Esophagus muscularis mucosa (tissue), 4 donors: ENCODE results near the gene TSC22D3. TPM values are rescaled to one million over a fixed set of nuclear protein-coding genes. Genes with fewer than 3 reads are reported as not detected.
A peak's percentile ranks its signal among the peaks of the same experiment; 100 is the strongest.

Experiments
- DNase-seq: peaks from one replicate; pipeline ENCODE4 v3.0.0-alpha.2; 2017; ENCODE audit errors: extremely low spot score
- H3K27ac ChIP-seq, 4 donors: fragments of 200-600 bp; sonication (generic); replicated peaks in 1 of 4; 1 replicate in 3 of 4; 2 replicates in 1 of 4; pipeline ENCODE4 v1.5.1; 2016 to 2019; ENCODE audit warnings: mild to moderate bottlenecking in 1 of 4
- H3K27me3 ChIP-seq, 4 donors: fragments of 200-600 bp; sonication (generic); one replicate each; pipeline versions ENCODE4 v1.5.1 to v1.6.0; 2016 to 2019
- H3K36me3 ChIP-seq, 4 donors: fragments of 200-600 bp; sonication (generic); one replicate each; pipeline ENCODE4 v1.5.1; 2016 to 2019
- H3K4me1 ChIP-seq, 4 donors: fragments of 200-600 bp; sonication (generic); one replicate each; pipeline ENCODE4 v1.5.1; 2016 to 2019
- H3K4me3 ChIP-seq, 4 donors: fragments of 200-600 bp; sonication (generic); 1 replicate in 2 of 4; 2 replicates in 2 of 4; pipeline ENCODE4 v1.5.1; 2016 to 2019; ENCODE audit warnings: mild to moderate bottlenecking in 4 of 4, moderate library complexity in 1 of 4
- H3K9me3 ChIP-seq, 4 donors: fragments of 200-600 bp; sonication (generic); 1 replicate in 3 of 4; 2 replicates in 1 of 4; pipeline ENCODE4 v1.5.1; 2016 to 2019
- EP300 ChIP-seq: sonication (generic); formaldehyde crosslinking; IDR thresholded peaks from one replicate; pipeline ENCODE4 v1.6.1; 2017; ENCODE audit warnings: antibody characterized with exemption
- POLR2A ChIP-seq: fragments of 450-650 bp; IDR thresholded peaks from one replicate; pipeline ENCODE4 v1.6.1; 2017; ENCODE audit warnings: antibody characterized with exemption, moderate library complexity, mild to moderate bottlenecking, low read depth
- POLR2AphosphoS5 ChIP-seq, 2 donors: sonication (generic); formaldehyde crosslinking; IDR thresholded peaks; one replicate each; pipeline ENCODE4 v1.6.1; 2017; ENCODE audit warnings: antibody characterized with exemption in 2 of 2
- WGBS: methylation state at CpG from one replicate; pipeline ENCODE4 v1.1.5; 2018; 5-methylcytosine and 5-hydroxymethylcytosine counted together
- intact Hi-C: fragments of 100-400 bp; cut with DNase I; formaldehyde crosslinking; loops from one replicate; pipeline ENCODE4 v1.15.1; 2023
- total RNA-seq, 4 donors: library from RNA; depleted of rRNA; stranded (reverse); fragments of >200 nt; gene quantifications; one replicate each; pipeline versions ENCODE4 v1.1.0 to v1.2.1, GENCODE V29; 2016
- TF ChIP-seq, protein P1 (sequence below), 3 experiments: fragments of 200-600 bp in 2 of 3; fragments of 450-650 bp in 1 of 3; sonication (generic) in 2 of 3; IDR thresholded peaks; one replicate each; pipeline ENCODE4 v1.5.1; 2017 to 2019; ENCODE audit warnings: antibody characterized with exemption in 3 of 3, mild to moderate bottlenecking in 2 of 3, moderate library complexity in 1 of 3

Gene TSC22D3
- total RNA-seq, 4 donors from 2014 or later, result 389 to 1,047 (median 786) TPM

DNA sequence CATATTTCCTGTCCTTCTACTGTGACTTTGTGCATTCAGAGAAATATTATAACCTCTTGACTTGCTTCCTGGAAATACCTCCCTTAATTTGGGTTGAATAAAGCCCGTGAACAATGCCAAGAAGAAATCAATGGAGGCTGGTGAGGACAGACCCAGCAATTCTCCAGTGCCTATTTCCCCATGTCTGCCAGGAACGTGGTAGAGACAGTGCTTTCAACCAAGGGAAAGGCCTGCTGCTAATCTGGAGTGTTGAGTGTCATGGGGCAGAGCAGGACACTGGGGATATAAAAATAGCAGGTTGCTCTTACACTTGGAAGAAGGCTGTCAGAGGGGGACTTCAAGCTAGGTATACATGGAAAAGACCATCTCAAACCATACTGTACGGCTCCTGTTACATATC is 19.9 kb downstream of the TSC22D3 start:
- TF ChIP-seq, protein P1, sequence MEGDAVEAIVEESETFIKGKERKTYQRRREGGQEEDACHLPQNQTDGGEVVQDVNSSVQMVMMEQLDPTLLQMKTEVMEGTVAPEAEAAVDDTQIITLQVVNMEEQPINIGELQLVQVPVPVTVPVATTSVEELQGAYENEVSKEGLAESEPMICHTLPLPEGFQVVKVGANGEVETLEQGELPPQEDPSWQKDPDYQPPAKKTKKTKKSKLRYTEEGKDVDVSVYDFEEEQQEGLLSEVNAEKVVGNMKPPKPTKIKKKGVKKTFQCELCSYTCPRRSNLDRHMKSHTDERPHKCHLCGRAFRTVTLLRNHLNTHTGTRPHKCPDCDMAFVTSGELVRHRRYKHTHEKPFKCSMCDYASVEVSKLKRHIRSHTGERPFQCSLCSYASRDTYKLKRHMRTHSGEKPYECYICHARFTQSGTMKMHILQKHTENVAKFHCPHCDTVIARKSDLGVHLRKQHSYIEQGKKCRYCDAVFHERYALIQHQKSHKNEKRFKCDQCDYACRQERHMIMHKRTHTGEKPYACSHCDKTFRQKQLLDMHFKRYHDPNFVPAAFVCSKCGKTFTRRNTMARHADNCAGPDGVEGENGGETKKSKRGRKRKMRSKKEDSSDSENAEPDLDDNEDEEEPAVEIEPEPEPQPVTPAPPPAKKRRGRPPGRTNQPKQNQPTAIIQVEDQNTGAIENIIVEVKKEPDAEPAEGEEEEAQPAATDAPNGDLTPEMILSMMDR (IDR thresholded peaks at IDR 0.05), result no peak
- TF ChIP-seq EP300 (no peak), POLR2AphosphoS5 (IDR thresholded peaks at IDR 0.05) (no peak), POLR2A (no peak)
- WGBS, result 66% methylated on average over 3 of the region's 3 CpGs
- peaks cover 14 to 38% (median 29%) of the 10 kb centered on the region in 4 donors for H3K4me1 ChIP-seq
- intact Hi-C loops, result no loop called here
- peaks cover 0 to 3% (median 0%) of the 10 kb centered on the region in 4 donors for H3K36me3 ChIP-seq
- no peaks in the 10 kb centered on the region for H3K9me3 ChIP-seq
- H3K27ac ChIP-seq, result peak overlapping the region in 1 of 4 donors; percentile 39
- DNase-seq, result no peak
- no peaks in the 10 kb centered on the region for H3K27me3 ChIP-seq
- no peak overlapping the region for H3K4me3 ChIP-seq

DNA sequence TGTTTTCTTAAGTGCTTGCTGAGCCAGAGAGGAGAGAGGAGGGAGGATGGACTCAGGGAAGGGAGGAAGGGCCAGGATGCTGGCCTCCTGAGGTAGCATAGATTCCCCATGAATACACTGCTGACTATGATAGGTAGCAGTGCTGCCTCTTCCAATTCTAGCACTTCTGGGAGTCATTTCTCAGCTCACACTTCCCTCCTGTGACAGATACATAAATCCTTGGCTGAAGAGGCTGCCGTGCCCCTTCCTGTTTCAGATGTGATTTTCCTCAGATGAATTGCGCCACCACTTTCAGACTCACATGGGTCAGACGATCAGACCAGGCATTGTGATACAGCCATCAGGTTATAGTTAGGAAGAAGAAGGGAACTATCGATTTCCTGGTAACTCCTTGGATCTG is 22.4 kb downstream of the TSC22D3 start:
- H3K27ac ChIP-seq, result peak overlapping the region; percentile 53 to 71 (median 61)
- no peak for DNase-seq
- H3K4me1 ChIP-seq, result peaks cover 27 to 54% (median 37%) of the 10 kb centered on the region in 4 donors
- no peak overlapping the region for H3K4me3 ChIP-seq
- no peaks in the 10 kb centered on the region for H3K9me3 ChIP-seq
- no peaks in the 10 kb centered on the region for H3K36me3 ChIP-seq
- TF ChIP-seq POLR2A (no peak), POLR2AphosphoS5 (IDR thresholded peaks at IDR 0.05) (peak in 1 of 2 donors; percentile 43)
- TF ChIP-seq, protein P1 (IDR thresholded peaks at IDR 0.05), result no peak
- intact Hi-C loops, result no loop called here
- H3K27me3 ChIP-seq, result no peaks in the 10 kb centered on the region
- WGBS, result 53% methylated on average over 4 of the region's 4 CpGs

DNA sequence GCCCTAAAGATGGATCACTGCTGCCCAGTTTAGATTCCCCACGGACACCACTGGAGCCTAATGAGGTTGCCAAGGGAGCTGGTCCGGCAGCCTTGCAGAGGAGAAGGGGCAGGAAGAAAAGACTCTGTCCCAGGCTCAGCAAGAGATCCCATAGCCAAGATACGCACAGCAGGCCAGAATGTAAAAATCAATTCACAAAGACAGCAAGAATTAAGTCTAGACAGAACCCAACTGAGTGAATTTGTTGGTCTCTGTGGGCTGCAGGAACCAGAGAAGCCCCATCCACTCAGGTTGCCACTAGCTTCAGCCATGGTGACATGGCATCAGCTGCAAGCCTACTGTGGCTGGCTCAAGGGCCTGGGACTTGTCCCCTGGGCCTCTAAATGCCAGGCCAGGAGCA is 22.9 kb downstream of the TSC22D3 start:
- intact Hi-C loops, result no loop called here

DNA sequence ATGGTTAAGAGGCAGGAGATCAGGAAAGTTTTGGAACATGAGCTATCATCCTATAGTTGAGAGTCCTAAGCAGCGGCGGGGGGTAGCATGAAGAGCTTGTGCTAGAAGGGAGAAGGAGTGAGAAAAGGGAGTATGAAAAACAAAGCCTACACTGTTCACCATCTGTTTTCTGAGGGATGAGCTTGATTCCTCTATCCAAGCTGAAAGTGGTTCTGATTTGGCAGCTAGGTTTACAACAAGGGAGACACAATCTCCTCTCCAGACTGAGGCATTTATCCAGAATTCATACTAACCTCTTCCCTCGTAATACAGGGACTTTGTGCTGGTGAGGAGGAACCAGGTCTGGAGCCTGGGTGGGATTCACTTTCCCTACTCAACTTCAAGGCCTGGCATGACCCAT is 23.5 kb downstream of the TSC22D3 start:
- peaks cover 36 to 64% (median 47%) of the 10 kb centered on the region in 4 donors for H3K4me1 ChIP-seq
- H3K27ac ChIP-seq, result peak overlapping the region in 3 of 4 donors; percentile 53 to 71 (median 63)
- no peak overlapping the region for H3K4me3 ChIP-seq
- intact Hi-C loops, result no loop called here
- DNase-seq, result no peak
- H3K36me3 ChIP-seq, result no peaks in the 10 kb centered on the region
- WGBS, result 80% methylated on average over 3 of the region's 3 CpGs
- H3K27me3 ChIP-seq, result no peaks in the 10 kb centered on the region
- TF ChIP-seq, protein P1 (IDR thresholded peaks at IDR 0.05), result no peak
- TF ChIP-seq POLR2A, result no peak
- TF ChIP-seq POLR2AphosphoS5 (IDR thresholded peaks at IDR 0.05), result no peak
- no peak for TF ChIP-seq EP300
- no peaks in the 10 kb centered on the region for H3K9me3 ChIP-seq

More for the DNA sequence above, 22.9 kb downstream of the TSC22D3 start:
- Histone ChIP-seq H3K9me3 (no peaks in the 10 kb centered on the region), H3K4me1 (peaks cover 31 to 58% (median 41%) of the 10 kb centered on the region in 4 donors), H3K4me3 (no peak overlapping the region), H3K27ac (peak overlapping the region; percentile 53 to 71 (median 61)), H3K27me3 (no peaks in the 10 kb centered on the region), H3K36me3 (no peaks in the 10 kb centered on the region)
- TF ChIP-seq, protein P1 (IDR thresholded peaks at IDR 0.05), result no peak
- TF ChIP-seq POLR2AphosphoS5 (IDR thresholded peaks at IDR 0.05), result no peak
- TF ChIP-seq EP300, result no peak
- no peak for TF ChIP-seq POLR2A
- no peak for DNase-seq
- WGBS, result 83% methylated on average over 3 of the region's 3 CpGs

DNA sequence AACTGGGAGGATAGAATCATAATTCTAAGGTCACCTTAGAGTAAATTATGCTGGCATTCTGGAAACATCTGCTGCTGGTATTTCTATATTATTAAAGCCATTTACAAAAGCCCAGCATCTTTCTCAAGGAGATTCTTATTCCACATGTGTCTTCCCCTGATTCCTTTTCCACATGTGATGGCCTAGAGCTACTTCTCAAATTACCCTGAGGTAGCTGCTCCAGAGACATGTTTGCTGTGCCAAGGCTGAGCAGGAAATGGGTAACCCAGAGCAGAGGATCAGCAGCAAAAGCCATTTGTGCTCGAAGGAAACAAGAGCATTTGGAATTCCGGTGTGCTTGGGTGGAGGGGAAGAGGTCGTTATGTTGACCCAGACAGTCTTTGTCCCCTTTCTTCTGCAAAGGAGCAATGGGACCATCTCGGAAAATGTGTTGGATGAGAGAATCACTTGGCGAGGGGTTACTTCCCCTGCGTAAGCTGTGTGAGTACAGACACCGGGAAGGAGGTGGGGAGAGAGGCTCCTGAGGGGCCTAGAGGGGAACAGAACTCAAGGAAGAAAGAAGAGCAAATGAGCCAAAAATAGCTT is 24.6 kb downstream of the TSC22D3 start:
- Histone ChIP-seq H3K27ac (peak overlapping the region in 3 of 4 donors; percentile 3 to 63 (median 7)), H3K27me3 (no peaks in the 10 kb centered on the region), H3K36me3 (no peaks in the 10 kb centered on the region), H3K9me3 (no peaks in the 10 kb centered on the region), H3K4me3 (no peak overlapping the region), H3K4me1 (peaks cover 47 to 75% (median 55%) of the 10 kb centered on the region in 4 donors)
- 81% methylated on average over 7 of the region's 7 CpGs for WGBS
- TF ChIP-seq, protein P1 (IDR thresholded peaks at IDR 0.05), result no peak
- TF ChIP-seq POLR2AphosphoS5 (IDR thresholded peaks at IDR 0.05), result no peak
- no peak for TF ChIP-seq POLR2A
- no peak for TF ChIP-seq EP300
- DNase-seq, result no peak
- intact Hi-C loops, result no loop called here
